GM23338 (cell line): ENCODE results near the gene PNPT1. TPM values are rescaled to one million over a fixed set of nuclear protein-coding genes. Genes with fewer than 3 reads are reported as not detected.

Source experiments
- ATAC-seq: fragments of 200-7000 bp; cut with Tn5 transposase; 3 replicates; pipeline ENCODE4 v1.9.1; 2020
- DNase-seq: peaks from one replicate; pipeline ENCODE4 v3.0.0-alpha.2; 2015; ENCODE audit warnings: low spot score
- H2AFZ ChIP-seq: fragments of 200-600 bp; sonication (generic); 2 replicates; pipeline ENCODE4 v1.8.0; 2016; ENCODE audit warnings: antibody characterized with exemption, mild to moderate bottlenecking, moderate library complexity
- H3F3A ChIP-seq: fragments of 200-600 bp; sonication (generic); replicated peaks from 2 replicates; pipeline ENCODE4 v1.8.0; 2017; ENCODE audit warnings: antibody characterized with exemption, mixed run types, low read depth
- H3K27ac ChIP-seq: fragments of 200-600 bp; sonication (generic); 2 replicates; pipeline ENCODE4 v1.6.1; 2016; ENCODE audit warnings: low read depth
- H3K27me3 ChIP-seq: fragments of 200-600 bp; sonication (generic); 2 replicates; pipeline ENCODE4 v1.8.0; 2016; ENCODE audit warnings: mild to moderate bottlenecking, mixed run types, moderate library complexity; ENCODE audit not compliant: insufficient read depth
- H3K36me3 ChIP-seq: fragments of 200-600 bp; sonication (generic); 2 replicates; pipeline ENCODE4 v1.8.0; 2016; ENCODE audit warnings: mild to moderate bottlenecking; ENCODE audit not compliant: insufficient read depth
- H3K4me1 ChIP-seq: fragments of 200-600 bp; sonication (generic); 2 replicates; pipeline ENCODE4 v1.8.0; 2016; ENCODE audit warnings: mild to moderate bottlenecking, moderate library complexity; ENCODE audit not compliant: insufficient read depth
- H3K4me2 ChIP-seq: fragments of 200-600 bp; sonication (generic); 2 replicates; pipeline ENCODE4 v1.7.1; 2017; ENCODE audit warnings: mixed run types
- H3K4me3 ChIP-seq: fragments of 200-600 bp; sonication (generic); 2 replicates; pipeline ENCODE4 v1.6.1; 2016; ENCODE audit warnings: mixed run types
- H3K79me2 ChIP-seq: fragments of 200-600 bp; sonication (generic); replicated peaks from 2 replicates; pipeline ENCODE4 v1.8.0; 2017; ENCODE audit warnings: mild to moderate bottlenecking; ENCODE audit not compliant: insufficient read depth
- H3K9me2 ChIP-seq: fragments of 200-600 bp; sonication (generic); 2 replicates; pipeline ENCODE4 v1.8.0; 2017; ENCODE audit not compliant: insufficient read depth
- H4K20me1 ChIP-seq: fragments of 200-600 bp; sonication (generic); replicated peaks from 2 replicates; pipeline ENCODE4 v1.8.0; 2017; ENCODE audit warnings: mild to moderate bottlenecking; ENCODE audit not compliant: insufficient read depth
- H3K27ac Mint-ChIP-seq: 2 replicates; pipeline ENCODE4 v1.8.0; 2020; ENCODE audit warnings: inconsistent platforms, mild to moderate bottlenecking, moderate library complexity, mixed read lengths
- H3K27me3 Mint-ChIP-seq: 3 replicates; pipeline ENCODE4 v1.8.0; 2022; ENCODE audit warnings: low read depth, mild to moderate bottlenecking, moderate library complexity, mixed read lengths, inconsistent platforms; ENCODE audit not compliant: insufficient read depth, poor library complexity
- H3K36me3 Mint-ChIP-seq: 3 replicates; pipeline ENCODE4 v1.8.0; 2021; ENCODE audit warnings: low read depth, mild to moderate bottlenecking, inconsistent platforms, moderate library complexity, mixed read lengths
- H3K4me1 Mint-ChIP-seq: 3 replicates; pipeline ENCODE4 v1.8.0; 2020; ENCODE audit warnings: mild to moderate bottlenecking, inconsistent platforms, mixed read lengths
- H3K4me3 Mint-ChIP-seq: 3 replicates; pipeline ENCODE4 v1.8.0; 2021; ENCODE audit warnings: moderate library complexity, mild to moderate bottlenecking, inconsistent platforms, mixed read lengths
- H3K9me3 Mint-ChIP-seq: 3 replicates; pipeline ENCODE4 v1.8.0; 2020; ENCODE audit warnings: moderate library complexity, mild to moderate bottlenecking, inconsistent platforms, mixed read lengths
- EZH2 ChIP-seq: fragments of 200-600 bp; sonication (generic); IDR thresholded peaks from one replicate; pipeline ENCODE4 v1.8.0; 2017; ENCODE audit warnings: antibody characterized with exemption, mild to moderate bottlenecking, low read depth; ENCODE audit not compliant: unreplicated experiment
- NANOG ChIP-seq: IDR thresholded peaks from 2 replicates; pipeline ENCODE4 v1.6.1; 2016; ENCODE audit warnings: antibody characterized with exemption, borderline replicate concordance
- POLR2AphosphoS5 ChIP-seq: IDR thresholded peaks from 2 replicates; pipeline ENCODE4 v1.6.1; 2016; ENCODE audit warnings: antibody characterized with exemption, low read depth
- ZNF114 ChIP-seq: fragments of 250-450 bp; sonication (Bioruptor Pico); IDR thresholded peaks from 2 replicates; pipeline ENCODE4 v1.5.0; 2020; ENCODE audit warnings: mild to moderate bottlenecking, moderate library complexity
- ZNF462 ChIP-seq: fragments of 250-450 bp; sonication (Bioruptor Pico); IDR thresholded peaks from 2 replicates; pipeline ENCODE4 v1.5.0; 2020; ENCODE audit warnings: mild to moderate bottlenecking, moderate library complexity
- polyA plus RNA-seq: library from polyadenylated mRNA; unstranded; fragments of >200 nt; fragmentation: Nextera tagmentation; extraction: Ambion mirVana; gene quantifications from 2 replicates; pipeline ENCODE4 v1.2.1, GENCODE V29; 2016
- total RNA-seq: library from RNA; depleted of rRNA; stranded (reverse); fragments of >200 nt; shearing (Covaris generic); gene quantifications from 2 replicates; pipeline ENCODE4 v1.2.3, GENCODE V29; 2014
- TF ChIP-seq, protein P1 (sequence below), 2 experiments: fragments of 200-600 bp in 1 of 2; sonication (generic) in 1 of 2; conservative IDR thresholded peaks; 2 replicates each; pipeline versions ENCODE4 v1.5.1 to v1.6.1; 2016 to 2017; ENCODE audit warnings: antibody characterized with exemption in 2 of 2, low read depth in 2 of 2, mild to moderate bottlenecking in 2 of 2, moderate library complexity in 1 of 2

Gene PNPT1
- total and polyA plus RNA-seq, 2 experiments from 2014 or later = 31.1 to 34.6 TPM

GRCh38 chr2:55611997-55612396 is 81.6 kb downstream of the PNPT1 start (continued):
- TF ChIP-seq ZNF462 (CRISPR knock-in tag) (no peak), POLR2AphosphoS5 (no peak), ZNF114 (CRISPR knock-in tag) (no peak), EZH2 (no peak), NANOG (no peak)
- TF ChIP-seq, protein P1, sequence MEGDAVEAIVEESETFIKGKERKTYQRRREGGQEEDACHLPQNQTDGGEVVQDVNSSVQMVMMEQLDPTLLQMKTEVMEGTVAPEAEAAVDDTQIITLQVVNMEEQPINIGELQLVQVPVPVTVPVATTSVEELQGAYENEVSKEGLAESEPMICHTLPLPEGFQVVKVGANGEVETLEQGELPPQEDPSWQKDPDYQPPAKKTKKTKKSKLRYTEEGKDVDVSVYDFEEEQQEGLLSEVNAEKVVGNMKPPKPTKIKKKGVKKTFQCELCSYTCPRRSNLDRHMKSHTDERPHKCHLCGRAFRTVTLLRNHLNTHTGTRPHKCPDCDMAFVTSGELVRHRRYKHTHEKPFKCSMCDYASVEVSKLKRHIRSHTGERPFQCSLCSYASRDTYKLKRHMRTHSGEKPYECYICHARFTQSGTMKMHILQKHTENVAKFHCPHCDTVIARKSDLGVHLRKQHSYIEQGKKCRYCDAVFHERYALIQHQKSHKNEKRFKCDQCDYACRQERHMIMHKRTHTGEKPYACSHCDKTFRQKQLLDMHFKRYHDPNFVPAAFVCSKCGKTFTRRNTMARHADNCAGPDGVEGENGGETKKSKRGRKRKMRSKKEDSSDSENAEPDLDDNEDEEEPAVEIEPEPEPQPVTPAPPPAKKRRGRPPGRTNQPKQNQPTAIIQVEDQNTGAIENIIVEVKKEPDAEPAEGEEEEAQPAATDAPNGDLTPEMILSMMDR (conservative IDR thresholded peaks at IDR 0.05; ENCODE audit: low read depth in 2 of 2) = no peak

GRCh38 chr2:55610954-55611743 is 82.5 kb downstream of the PNPT1 start:
- no peaks in the 10 kb centered on the region for H3K27me3 ChIP-seq
- H3K27ac ChIP-seq = no peak overlapping the region
- H3K4me3 Mint-ChIP-seq = no peak overlapping the region
- peaks cover 18% of the 10 kb centered on the region; the same call in 1 of the 2 replicates for H3K36me3 ChIP-seq
- peaks cover 7% of the 10 kb centered on the region; the same call in 2 of the 3 replicates for H3K4me1 Mint-ChIP-seq
- peaks cover 3% of the 10 kb centered on the region for H3K27me3 Mint-ChIP-seq
- no peak overlapping the region for H2AFZ ChIP-seq
- DNase-seq (no peak), ATAC-seq (no peak)
- H3K4me1 ChIP-seq = peaks cover 4% of the 10 kb centered on the region; the same call in 1 of the 2 replicates
- no peaks in the 10 kb centered on the region for H3K9me2 ChIP-seq
- peaks cover 35% of the 10 kb centered on the region; the same call in 2 of the 3 replicates for H3K36me3 Mint-ChIP-seq
- no peaks in the 10 kb centered on the region for H3K9me3 Mint-ChIP-seq
- H3F3A ChIP-seq = no peaks in the 10 kb centered on the region
- H3K4me2 ChIP-seq = no peak overlapping the region
- H3K27ac Mint-ChIP-seq = no peak overlapping the region
- H3K79me2 ChIP-seq = peaks cover 66% of the 10 kb centered on the region
- H3K4me3 ChIP-seq = no peak overlapping the region
- H4K20me1 ChIP-seq = 0 out of 2 replicates have a peak, but pooled peaks cover 7% of the 10 kb centered on the region
- TF ChIP-seq ZNF462 (CRISPR knock-in tag) = no peak
- no peak for TF ChIP-seq NANOG
